Measurements from ENCODE around the gene ACO1.

ACO1 gene

GRCh38 chr9:32472344-32472743 is 87.9 kb downstream of the ACO1 start:
- in situ Hi-C loops (cut with HindIII; ENCODE audit: low sequenced_read_pairs): no loop called here

- in situ Hi-C loops (cut with HindIII; ENCODE audit: low sequenced_read_pairs): no loop called here
These were observed 98.9 kb downstream of the ACO1 start for GRCh38 chr9:32483343-32483742.

- in situ Hi-C loops (cut with HindIII; ENCODE audit: low sequenced_read_pairs): no loop called here
These were observed 102.6 kb downstream of the ACO1 start for GRCh38 chr9:32486839-32487562.

- in situ Hi-C loops (cut with HindIII; ENCODE audit: low sequenced_read_pairs): no loop called here
These were observed 103.5 kb downstream of the ACO1 start for GRCh38 chr9:32487981-32488380.

DNA sequence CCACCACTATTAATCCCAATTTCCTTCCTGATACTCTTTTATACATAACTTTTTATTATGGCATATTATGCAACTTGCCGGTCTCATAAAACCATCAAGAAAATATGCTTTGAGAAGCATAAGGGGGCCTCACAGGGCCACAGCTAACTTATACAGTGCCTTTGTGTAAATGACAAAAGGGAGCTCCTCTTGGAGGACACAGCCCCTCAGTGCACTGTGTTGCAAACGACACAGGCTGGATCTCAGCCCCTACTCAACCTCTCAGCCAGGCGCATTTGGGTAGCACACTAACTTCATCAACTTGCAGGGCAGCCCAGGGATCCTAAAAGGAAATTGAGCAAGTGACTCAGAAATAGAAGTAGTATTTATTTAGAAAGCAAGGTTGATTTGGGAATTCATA is 106.2 kb downstream of the ACO1 start:
- in situ Hi-C loops (cut with HindIII; ENCODE audit: low sequenced_read_pairs): no loop called here

DNA sequence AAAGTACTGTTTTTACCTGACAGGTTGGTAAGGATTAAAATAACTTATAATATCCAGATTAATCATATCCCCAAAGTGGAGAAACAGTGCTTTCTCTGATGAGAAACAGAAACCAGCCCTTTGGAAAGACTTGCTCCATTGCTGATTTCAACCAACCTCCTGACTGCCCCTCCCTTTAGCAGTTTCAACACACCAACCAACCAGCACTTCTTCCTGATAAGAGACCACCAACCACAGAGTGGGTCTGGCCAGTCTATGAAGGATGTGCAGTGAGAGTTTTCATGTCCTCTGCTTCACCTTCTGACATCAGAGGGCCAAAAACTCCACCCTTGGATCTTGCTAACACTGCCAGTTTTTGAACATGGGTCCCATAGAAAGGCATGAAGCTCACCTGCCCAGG is 113.5 kb downstream of the ACO1 start:
- in situ Hi-C loops (cut with HindIII; ENCODE audit: low sequenced_read_pairs): no loop called here

DNA sequence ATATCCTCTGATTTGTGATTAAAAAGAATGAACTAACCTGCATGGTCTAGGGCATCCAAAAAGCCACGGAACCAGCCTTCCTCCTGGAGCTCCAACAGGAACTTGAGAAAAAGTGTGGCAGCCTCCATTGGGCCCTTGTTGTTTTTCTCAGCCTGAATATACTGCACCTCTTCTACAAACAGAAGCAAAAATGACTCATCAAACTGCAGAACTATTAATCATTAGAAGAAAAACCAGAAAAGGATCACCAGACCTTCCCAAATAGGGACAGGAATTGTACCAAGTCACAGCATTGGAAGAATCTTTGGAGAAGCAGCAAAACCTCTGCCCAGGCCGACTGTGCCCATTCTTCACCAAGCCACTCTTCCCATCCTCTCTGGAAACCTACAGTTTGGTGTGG is 116.3 kb downstream of the ACO1 start:
- in situ Hi-C loops (cut with HindIII; ENCODE audit: low sequenced_read_pairs): no loop called here

DNA sequence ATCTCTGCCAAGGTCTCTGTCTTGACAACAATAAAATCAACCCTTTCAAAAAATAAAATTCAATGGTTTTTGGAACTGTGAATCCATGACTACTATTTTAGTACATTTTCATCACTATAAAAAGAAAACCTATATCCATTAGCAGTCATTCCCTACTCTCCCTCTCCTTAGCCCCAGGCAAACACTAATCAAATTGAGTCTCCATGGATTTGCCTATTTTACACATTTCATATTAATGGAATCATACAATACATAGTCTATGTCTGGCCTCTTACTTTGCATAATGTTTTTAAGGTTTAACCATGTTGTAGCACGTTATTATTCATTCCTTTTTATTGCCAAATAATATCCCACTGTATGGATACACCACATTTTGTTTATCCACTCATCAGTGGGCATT is 117.4 kb downstream of the ACO1 start:
- in situ Hi-C loops (cut with HindIII; ENCODE audit: low sequenced_read_pairs): no loop called here

- in situ Hi-C loops (cut with HindIII; ENCODE audit: low sequenced_read_pairs): no loop called here
These were observed 118.0 kb downstream of the ACO1 start for GRCh38 chr9:32502464-32502863.

- in situ Hi-C loops (cut with HindIII; ENCODE audit: low sequenced_read_pairs): no loop called here
These were observed 118.6 kb downstream of the ACO1 start for GRCh38 chr9:32503008-32503407.

All from DLD1 (cell line).